ENCODE data around the gene IRS1.

IRS1 gene

DNA sequence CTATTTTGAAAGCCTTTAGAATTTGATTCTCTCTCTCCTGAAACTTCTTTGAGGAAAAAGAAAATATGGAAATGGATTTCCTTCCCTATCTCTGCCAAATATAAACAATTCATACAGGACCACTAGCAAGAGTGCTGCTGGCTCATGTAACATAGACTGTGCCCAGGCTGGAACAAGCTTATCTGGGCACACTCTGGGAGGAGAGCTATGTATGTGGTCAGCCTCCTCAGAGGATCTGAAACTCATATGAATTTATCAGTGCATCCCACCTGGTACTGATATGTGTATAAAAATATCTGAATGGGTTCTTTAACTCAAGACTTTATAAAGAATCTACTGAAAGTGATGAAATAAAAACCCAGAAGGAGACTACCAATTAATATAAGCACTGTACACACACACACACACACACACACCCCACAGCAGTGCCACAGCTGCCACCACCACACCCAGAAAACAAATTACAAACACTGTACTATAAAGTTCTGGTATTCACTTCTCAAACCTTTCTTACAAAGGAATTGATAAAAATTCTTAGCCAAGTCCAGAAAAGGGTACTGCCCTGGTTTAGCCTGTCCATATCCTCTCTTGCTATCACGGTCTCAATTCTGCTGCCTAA, 115.6 kb downstream of the IRS1 start:
- DNase-seq = no peak

DNA sequence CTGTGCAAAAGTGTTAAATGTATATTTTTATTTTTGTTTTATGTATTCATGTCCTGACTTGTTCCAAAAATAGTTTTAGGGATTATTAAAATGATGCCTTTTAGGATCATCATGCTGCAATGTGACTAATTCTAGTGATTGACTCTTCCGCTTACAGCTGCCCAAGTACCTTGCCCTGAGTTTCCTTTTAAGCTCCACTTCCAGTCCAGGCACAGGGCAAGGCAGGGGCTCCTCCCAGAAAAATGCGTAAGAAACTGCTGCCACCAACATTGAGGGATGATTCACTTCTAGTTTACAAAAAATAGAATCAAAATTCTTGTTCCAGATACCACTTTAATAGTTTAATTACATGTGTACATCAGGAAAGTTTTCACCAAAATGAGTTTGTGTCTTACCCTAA, 116.4 kb downstream of the IRS1 start:
- DNase-seq = no peak

All from DMS53 (cell line).